ENCODE results near the gene DUSP1. TPM values are rescaled to one million over a fixed set of nuclear protein-coding genes. Genes with fewer than 3 reads are reported as not detected.

Gene DUSP1
- polyA plus RNA-seq, 3 donors from 2014 or later = 548 to 1,082 (median 887) TPM

DNA sequence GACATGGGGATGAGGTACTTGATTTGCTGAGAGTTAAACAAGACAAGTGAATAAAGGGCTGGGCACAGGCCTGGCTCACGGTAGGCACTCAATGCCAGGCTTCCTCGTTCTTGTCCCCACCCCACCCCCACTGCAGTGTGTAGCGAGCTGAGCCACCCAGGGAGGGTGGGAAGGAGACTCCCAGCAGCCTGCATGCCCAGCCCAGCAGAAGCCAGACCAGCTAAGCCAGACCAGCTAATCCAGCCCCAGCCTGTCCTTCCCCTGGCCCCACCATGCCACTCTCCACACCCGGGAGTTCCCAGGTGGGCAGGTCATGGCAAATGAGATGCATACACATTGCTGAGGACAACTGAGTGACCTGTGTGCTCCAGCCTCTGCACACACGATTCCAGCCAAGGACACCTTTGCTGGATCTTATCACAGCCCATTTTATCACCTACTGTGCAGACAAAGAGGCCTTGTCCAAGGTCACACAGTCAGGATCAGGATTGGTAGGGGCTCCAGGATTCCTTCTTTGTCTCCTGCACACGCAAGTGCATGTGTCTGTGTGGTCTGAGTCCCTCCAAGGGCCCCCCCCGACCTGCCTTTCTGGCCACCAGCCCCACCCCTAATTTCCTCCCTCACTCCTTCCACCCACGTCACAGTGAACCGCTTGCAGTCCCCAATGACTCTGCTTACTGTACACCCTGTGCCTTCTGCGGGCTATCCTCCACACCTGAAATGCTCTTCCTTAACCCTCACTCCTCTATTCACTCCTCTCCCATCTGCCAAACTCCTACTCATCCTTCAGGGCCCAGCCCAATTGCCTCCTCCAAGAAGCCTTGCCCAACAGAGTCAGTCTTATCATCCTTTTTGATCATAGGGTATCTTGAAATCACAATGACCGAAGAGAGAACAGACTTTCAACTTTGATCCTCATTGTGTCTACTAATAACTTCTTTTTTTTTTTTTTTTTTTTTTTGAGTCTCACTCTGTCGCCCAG is 26.6 kb downstream of the DUSP1 start:
- peak overlapping the region in 4 of 6 donors; percentile 24 to 81 (median 72) for H3K27ac Mint-ChIP-seq

DNA sequence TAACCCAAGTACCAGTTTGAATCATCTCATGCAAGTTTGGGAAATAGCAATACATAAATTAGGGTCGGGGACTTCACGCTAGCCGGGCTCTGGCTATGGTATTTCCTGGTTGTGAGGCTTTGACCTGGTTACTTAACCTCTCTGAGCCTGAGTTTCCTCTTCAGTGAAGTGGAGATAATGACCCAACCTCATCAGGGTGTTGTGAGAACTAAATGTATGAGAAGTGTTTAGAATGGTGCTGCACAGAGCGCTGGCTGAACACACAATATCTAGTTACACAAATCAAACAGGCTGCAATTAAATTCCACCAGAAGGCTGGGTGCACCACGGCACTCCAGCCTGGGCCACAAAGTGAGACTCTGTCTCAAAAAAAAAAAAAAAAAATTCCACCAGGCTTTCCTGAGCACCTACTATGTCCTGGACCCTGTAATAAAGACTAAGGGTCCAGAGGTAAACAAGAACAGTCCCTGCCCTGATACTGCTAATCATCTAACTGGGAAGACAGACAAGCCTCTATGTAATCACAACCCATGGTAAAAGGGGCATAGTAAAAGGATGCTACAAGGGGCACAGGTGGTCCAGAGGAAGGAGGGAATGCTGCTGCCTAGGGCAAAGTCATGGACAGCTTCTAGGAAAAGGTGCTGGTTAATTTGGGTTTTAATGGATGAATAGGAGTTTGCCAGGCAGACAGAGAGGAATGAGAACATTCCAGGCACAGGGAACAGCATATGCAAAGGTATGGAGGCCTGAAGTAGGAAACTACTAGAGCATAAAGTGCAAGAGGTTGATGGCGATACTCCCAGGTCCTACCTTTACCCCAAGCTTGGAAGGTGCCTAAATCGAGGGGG is 27.7 kb downstream of the DUSP1 start:
- peak overlapping the region in 1 of 5 donors; percentile 34 for H3K4me3 Mint-ChIP-seq
- peaks cover 0 to 3% (median 0%) of the 10 kb centered on the region in 3 donors for H3K36me3 Mint-ChIP-seq
- no peak for DNase-seq
- peaks cover 0 to 9% (median 8%) of the 10 kb centered on the region in 3 donors for H3K27me3 Mint-ChIP-seq (ENCODE audit: low read depth in 3 of 3)
- peak overlapping the region in 3 of 6 donors; percentile 4 to 81 (median 56) for H3K27ac Mint-ChIP-seq
- peaks cover 0 to 2% (median 0%) of the 10 kb centered on the region in 6 donors for H3K9me3 Mint-ChIP-seq
- H3K4me1 Mint-ChIP-seq = peaks cover 10 to 16% of the 10 kb centered on the region in 2 donors

More for the DNA sequence above, 26.6 kb downstream of the DUSP1 start:
- H3K4me3 Mint-ChIP-seq = peak overlapping the region in 2 of 5 donors; percentile 4 to 21
- peak; percentile 44 to 59 (median 51) for DNase-seq
- peaks cover 0 to 2% (median 0%) of the 10 kb centered on the region in 6 donors for H3K9me3 Mint-ChIP-seq
- peaks cover 10 to 16% of the 10 kb centered on the region in 2 donors for H3K4me1 Mint-ChIP-seq
- H3K36me3 Mint-ChIP-seq = peaks cover 0 to 3% (median 0%) of the 10 kb centered on the region in 3 donors
- H3K27me3 Mint-ChIP-seq (ENCODE audit: low read depth in 3 of 3) = peaks cover 0 to 9% (median 8%) of the 10 kb centered on the region in 3 donors

DNA sequence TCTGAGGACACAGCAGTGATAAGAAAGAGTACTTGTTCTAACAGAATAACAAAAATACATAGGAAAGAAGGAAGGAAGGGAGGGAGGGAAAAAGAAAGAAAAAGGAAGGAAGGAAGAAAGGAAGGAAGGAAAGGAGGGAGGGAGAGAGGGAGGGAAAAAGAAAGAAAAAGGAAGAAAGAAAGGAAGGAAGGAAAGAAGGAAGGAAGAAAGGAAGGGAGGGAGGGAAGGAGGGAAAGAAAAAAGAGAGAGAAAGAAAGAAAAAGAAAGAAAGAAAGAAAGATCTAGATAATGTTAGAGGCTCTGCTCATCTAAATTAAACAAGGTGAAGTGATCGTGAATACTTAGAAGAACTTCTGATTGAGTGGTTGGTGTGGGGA is 29.8 kb downstream of the DUSP1 start:
- DNase-seq = no peak
- Mint-ChIP-seq H3K9me3 (peaks cover 0 to 2% (median 0%) of the 10 kb centered on the region in 6 donors), H3K27me3 (ENCODE audit: low read depth in 3 of 3) (peaks cover 0 to 11% (median 6%) of the 10 kb centered on the region in 3 donors), H3K36me3 (no peaks in the 10 kb centered on the region), H3K27ac (peak overlapping the region in 2 of 6 donors; percentile 36 to 81), H3K4me3 (peak overlapping the region in 1 of 5 donors; percentile 7), H3K4me1 (peaks cover 10 to 16% of the 10 kb centered on the region in 2 donors)

DNA sequence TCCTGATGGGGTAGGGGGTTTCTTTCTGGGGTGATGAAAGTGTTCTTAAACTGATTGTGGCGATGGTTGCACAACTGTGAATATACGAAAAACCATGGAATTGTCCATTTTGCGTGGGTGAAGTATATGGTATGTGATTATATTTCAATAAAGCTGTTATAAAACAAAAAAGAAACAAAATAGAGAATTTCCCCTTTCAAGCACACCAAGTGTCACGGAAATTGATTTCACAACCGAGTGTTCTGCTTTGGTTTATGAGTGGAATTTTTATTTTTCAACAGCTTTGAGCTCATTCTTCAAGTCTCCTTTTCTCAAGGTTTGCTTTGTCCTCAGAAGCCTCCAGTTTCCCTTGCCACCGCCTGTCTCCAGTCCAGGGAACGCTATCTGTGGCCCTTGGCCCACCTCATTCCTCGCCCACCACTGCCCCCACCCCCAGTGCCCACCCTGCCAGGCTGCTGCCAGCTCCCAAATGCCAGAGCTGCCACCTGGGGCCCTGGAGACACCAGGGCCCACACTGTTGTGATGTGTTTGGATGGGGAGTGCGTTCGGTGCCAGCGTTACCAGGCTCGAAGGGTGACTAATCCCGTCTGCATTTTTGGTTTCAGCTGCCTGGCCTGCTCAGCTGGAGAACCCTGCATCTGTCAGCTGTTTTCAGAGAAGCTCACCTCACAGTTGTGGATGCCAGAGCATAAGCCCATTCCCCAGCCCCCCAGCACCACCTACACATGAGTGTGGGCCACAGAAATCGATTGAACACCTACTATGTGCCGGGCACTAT is 30.4 kb downstream of the DUSP1 start:
- H3K4me3 Mint-ChIP-seq = no peak overlapping the region
- H3K4me1 Mint-ChIP-seq = peaks cover 10 to 16% of the 10 kb centered on the region in 2 donors
- peak overlapping the region in 2 of 6 donors; percentile 13 to 81 for H3K27ac Mint-ChIP-seq
- H3K27me3 Mint-ChIP-seq (ENCODE audit: low read depth in 3 of 3) = peaks cover 0 to 11% (median 6%) of the 10 kb centered on the region in 3 donors
- H3K36me3 Mint-ChIP-seq = no peaks in the 10 kb centered on the region
- DNase-seq = no peak
- no peaks in the 10 kb centered on the region for H3K9me3 Mint-ChIP-seq

DNA sequence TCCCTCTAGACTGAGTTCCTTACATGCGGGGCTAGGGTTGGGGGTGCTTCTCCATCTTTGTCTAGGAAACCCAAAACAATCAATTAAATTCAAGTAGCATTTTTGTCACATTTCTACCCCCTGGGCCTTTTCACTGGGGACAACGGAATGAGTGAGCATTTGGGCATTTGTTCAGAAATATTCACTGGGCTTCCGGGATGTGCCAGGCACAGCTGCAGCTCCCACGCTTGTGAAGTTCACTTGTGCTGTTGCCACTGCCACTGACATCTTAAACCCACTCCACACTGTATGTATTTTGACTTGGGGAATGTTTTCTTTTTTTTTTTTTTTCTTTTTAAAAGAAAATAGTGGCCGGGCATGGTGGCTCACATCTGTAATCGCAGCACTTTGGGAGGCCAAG is 31.6 kb downstream of the DUSP1 start:
- H3K4me3 Mint-ChIP-seq = no peak overlapping the region
- no peak for DNase-seq

DNA sequence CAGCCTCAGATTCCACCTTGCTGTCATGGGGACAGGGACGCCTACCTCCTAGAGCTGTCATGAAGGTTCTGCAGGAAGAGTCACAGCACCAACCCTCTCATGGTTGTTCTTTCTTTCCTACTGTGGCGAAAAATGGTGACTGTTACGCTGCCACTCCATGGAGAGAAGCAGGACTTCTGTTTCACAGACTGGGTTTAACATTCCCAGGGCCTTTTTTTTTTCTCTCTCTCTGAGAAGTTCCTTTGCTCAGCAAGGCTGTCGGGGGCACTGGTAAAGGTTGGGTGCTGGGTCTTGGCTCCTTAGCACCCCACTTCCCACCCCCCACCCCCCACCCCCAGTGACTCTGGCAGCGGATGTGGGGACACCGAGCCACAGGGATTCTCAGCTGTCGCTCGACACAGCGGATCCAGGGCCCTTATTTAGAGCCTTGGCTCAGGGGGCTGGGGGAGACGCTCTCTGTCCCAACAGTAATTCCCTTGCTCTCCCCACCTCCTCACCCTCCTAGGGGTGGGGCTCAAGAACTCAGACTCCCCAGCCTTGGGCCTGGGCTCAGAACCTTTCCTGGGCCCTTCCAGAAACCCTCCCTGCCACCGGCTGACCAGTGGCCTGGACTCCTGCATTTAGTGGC is 34.4 kb downstream of the DUSP1 start:
- Mint-ChIP-seq H3K27me3 (ENCODE audit: low read depth in 3 of 3) (peaks cover 5 to 9% (median 5%) of the 10 kb centered on the region in 3 donors), H3K36me3 (no peaks in the 10 kb centered on the region), H3K4me1 (peaks cover 0 to 2% of the 10 kb centered on the region in 2 donors), H3K4me3 (no peak overlapping the region), H3K27ac (no peak overlapping the region), H3K9me3 (no peaks in the 10 kb centered on the region)
- DNase-seq = no peak

More for the DNA sequence above, 31.6 kb downstream of the DUSP1 start:
- no peaks in the 10 kb centered on the region for H3K9me3 Mint-ChIP-seq
- H3K4me1 Mint-ChIP-seq = peaks cover 4 to 7% of the 10 kb centered on the region in 2 donors
- H3K27me3 Mint-ChIP-seq (ENCODE audit: low read depth in 3 of 3) = peaks cover 0 to 11% (median 8%) of the 10 kb centered on the region in 3 donors
- H3K27ac Mint-ChIP-seq = no peak overlapping the region
- H3K36me3 Mint-ChIP-seq = no peaks in the 10 kb centered on the region

DNA sequence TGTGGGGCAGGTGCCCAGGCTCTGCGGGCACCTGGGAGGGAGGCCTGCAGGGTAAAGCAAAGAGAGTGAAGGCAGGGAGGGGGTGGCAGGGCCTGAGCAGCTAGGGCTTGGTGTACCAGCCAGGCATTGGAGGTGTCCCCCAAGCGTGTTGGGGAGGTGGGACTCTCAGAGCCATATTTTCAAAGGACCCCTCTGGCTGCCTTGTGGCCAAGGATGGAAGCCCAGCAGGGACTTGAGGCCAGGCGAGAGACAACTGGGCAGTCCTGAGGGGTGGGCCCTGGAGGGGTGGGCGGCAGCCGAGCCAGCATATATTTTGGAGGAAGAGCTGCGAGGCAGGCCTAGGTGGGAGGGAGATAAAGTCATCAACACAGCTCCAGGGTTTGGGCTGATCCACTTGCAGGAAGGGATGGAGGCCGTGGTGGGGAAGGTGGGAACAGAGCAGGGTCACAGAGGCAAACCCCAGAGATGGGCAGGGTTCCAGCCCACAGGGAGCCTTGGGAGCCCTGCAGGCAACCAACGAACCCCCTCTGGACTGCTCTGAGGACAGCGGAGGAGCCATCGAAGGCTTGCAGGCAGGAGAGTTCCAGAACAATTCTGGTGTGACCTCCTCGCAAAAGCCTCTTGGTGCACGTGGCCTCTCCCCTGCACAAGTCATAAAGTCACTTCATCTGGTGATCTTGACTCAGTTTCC is 35.7 kb downstream of the DUSP1 start:
- no peak overlapping the region for H3K4me3 Mint-ChIP-seq
- H3K4me1 Mint-ChIP-seq = no peaks in the 10 kb centered on the region
- H3K36me3 Mint-ChIP-seq = no peaks in the 10 kb centered on the region
- no peaks in the 10 kb centered on the region for H3K9me3 Mint-ChIP-seq
- no peak overlapping the region for H3K27ac Mint-ChIP-seq
- no peak for DNase-seq
- peaks cover 3 to 9% (median 5%) of the 10 kb centered on the region in 3 donors for H3K27me3 Mint-ChIP-seq (ENCODE audit: low read depth in 3 of 3)

DNA sequence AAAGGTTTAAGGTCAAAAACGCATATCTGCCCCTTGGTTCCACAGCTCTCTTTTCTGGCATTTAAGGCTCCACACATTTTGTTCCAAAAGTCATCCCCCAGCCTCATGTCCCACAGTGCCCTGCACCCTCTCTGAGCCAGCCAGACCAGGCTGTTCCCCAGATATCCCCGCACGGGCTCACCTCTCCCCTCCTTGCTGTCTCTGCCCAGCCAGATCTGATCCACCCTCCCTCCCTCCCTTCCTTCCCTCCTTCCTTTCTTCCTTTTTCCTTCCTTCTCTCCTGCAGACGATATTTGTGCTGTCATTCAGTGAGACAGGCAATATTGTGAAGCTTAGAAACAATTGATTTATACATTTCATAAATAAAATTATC is 37.0 kb downstream of the DUSP1 start:
- Mint-ChIP-seq H3K27me3 (ENCODE audit: low read depth in 3 of 3) (peaks cover 3 to 9% (median 5%) of the 10 kb centered on the region in 3 donors), H3K27ac (no peak overlapping the region), H3K36me3 (no peaks in the 10 kb centered on the region), H3K4me1 (no peaks in the 10 kb centered on the region), H3K4me3 (no peak overlapping the region), H3K9me3 (no peaks in the 10 kb centered on the region)
- no peak for DNase-seq

DNA sequence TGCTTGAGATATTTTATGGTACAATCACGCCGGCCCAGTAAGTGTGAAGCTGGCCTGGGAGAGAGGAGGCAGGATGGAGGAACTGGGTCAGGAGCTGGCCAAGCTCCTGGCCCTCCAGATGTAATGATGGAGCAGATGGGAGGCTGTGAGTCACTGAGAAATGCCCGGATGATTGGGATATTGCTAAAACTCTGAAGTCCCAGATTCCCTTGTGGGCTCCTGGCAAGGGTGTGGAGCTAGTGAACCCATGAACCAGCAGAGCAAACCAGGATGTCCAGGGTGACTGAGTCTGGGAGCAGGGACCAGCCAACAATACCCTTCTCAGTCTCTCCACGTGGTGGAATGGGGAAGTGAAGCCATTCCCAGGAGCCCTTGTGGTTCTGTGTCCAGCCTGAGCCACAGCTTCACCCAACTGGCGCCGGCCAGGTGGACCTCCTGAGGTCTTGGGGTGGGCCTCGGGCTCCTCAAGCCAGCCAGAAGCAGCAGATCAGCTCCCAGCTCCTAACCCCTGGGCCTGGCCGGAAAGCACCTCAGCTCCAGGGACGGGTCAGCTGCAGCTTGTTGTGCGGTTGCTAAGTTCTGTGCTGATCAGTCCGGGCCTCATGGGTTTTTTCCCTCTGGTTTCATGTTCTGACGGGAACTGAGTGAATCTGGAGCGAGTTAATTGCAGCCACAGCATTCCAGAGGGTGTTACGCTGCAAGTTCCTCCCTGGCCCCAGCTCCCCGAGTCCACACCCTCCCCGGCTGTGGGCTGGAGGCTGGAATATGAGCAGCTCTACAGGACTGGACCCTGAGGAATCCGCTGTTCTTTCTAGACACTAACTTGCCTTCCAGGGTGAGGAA is 37.6 kb downstream of the DUSP1 start:
- no peak overlapping the region for H3K4me3 Mint-ChIP-seq
- peaks cover 3 to 9% (median 9%) of the 10 kb centered on the region in 3 donors for H3K27me3 Mint-ChIP-seq (ENCODE audit: low read depth in 3 of 3)
- H3K36me3 Mint-ChIP-seq = no peaks in the 10 kb centered on the region
- peak overlapping the region in 1 of 6 donors; percentile 11 for H3K27ac Mint-ChIP-seq
- no peak for DNase-seq
- no peaks in the 10 kb centered on the region for H3K9me3 Mint-ChIP-seq
- H3K4me1 Mint-ChIP-seq = no peaks in the 10 kb centered on the region

DNA sequence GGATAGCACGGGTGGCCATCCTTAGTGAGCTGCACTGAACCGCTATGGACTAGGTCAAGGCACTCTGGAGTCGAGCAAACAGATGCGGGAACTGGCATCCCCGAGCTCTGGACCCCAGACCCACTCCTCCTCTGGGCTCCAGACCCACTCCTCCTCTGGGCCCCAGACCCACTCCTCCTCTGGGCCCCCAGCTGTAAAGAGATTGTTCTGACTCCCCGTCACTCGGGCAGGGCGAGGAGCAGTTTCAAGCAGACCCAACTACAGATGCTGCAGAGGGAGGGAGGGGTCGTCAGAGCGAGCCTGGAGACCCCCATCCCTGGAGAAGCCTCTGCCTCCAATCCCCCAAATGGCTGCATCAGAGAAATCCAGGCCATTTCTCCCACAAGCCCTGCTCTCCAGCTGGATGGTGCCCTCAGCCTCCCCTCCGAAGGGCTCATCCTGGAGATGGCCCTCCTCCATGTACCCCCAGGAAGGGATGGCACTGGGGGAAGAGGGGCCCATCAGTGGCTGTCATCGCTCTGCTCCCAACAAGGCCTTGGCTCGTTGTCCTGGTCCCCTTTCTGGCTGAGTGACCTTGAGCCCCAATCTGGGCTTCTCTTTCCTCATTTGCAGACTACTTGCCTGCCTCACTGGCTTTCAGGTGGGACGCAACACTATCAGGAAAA is 38.7 kb downstream of the DUSP1 start:
- H3K9me3 Mint-ChIP-seq = no peaks in the 10 kb centered on the region
- no peak overlapping the region for H3K4me3 Mint-ChIP-seq
- H3K4me1 Mint-ChIP-seq = no peaks in the 10 kb centered on the region
- H3K27me3 Mint-ChIP-seq (ENCODE audit: low read depth in 3 of 3) = peaks cover 0 to 11% (median 9%) of the 10 kb centered on the region in 3 donors
- H3K36me3 Mint-ChIP-seq = no peaks in the 10 kb centered on the region
- no peak for DNase-seq
- H3K27ac Mint-ChIP-seq = peak overlapping the region in 1 of 6 donors; percentile 11

DNA sequence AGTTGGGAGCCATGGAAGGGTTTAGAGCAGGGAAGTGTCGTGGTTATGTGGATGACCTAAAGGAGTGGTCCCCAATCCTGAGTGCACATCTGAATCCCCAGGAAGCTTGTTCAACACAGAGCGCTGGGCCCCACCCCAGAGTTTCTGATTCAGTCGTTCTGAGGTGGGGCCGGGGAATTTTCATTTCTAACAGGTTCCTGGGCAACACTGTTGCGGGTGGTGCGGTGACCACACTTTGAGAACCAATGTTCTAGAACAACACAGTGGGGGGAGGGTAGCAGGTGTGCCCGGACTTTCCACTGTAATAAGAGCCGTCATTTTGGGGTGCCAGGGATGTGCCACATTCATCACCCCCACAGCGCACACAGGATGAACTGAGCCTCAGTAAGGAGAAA is 39.3 kb downstream of the DUSP1 start:
- Mint-ChIP-seq H3K4me3 (no peak overlapping the region), H3K27ac (no peak overlapping the region), H3K4me1 (no peaks in the 10 kb centered on the region), H3K9me3 (no peaks in the 10 kb centered on the region), H3K36me3 (no peaks in the 10 kb centered on the region), H3K27me3 (ENCODE audit: low read depth in 3 of 3) (peaks cover 2 to 16% (median 9%) of the 10 kb centered on the region in 3 donors)
- no peak for DNase-seq

All from immature natural killer cell (primary cell).